GM18867 (cell line): ENCODE results near the gene ACKR3.

Experiments used
- ATAC-seq: cut with Tn5 transposase; IDR thresholded peaks from one replicate; pipeline ENCODE4 v1.9.1; 2021; ENCODE audit warnings: mild to moderate bottlenecking, moderate library complexity; ENCODE audit not compliant: unreplicated experiment

ACKR3 gene

DNA sequence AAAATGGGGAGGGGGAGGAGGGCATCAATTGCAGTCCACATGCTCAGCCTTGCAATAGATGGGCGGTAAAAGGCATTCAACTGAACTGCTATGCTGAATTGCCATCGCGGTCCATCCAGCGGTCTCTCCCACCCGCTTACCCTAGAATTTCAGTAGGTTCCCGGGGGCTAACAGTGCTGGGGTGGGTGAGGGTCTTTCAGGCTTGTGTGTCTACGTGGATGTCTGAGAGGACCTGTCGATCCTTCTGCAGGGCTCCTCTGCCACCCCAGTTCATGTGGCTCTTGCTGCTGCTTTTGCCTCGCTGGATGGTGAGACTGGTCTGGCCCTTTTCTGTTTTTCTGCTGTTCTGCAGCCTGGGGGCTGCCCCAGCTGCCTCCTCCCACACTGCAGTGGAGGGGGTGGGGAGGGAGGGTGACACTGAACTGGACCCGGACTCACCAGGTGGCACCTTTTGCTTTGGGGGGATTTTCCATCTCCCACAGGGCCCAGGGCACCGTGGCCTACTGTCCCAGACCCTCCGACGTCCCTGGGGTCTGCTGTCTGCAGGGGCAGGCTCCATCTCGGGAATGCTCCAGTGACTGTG lies 14.1 kb downstream of the ACKR3 start:
- ATAC-seq: no peak

DNA sequence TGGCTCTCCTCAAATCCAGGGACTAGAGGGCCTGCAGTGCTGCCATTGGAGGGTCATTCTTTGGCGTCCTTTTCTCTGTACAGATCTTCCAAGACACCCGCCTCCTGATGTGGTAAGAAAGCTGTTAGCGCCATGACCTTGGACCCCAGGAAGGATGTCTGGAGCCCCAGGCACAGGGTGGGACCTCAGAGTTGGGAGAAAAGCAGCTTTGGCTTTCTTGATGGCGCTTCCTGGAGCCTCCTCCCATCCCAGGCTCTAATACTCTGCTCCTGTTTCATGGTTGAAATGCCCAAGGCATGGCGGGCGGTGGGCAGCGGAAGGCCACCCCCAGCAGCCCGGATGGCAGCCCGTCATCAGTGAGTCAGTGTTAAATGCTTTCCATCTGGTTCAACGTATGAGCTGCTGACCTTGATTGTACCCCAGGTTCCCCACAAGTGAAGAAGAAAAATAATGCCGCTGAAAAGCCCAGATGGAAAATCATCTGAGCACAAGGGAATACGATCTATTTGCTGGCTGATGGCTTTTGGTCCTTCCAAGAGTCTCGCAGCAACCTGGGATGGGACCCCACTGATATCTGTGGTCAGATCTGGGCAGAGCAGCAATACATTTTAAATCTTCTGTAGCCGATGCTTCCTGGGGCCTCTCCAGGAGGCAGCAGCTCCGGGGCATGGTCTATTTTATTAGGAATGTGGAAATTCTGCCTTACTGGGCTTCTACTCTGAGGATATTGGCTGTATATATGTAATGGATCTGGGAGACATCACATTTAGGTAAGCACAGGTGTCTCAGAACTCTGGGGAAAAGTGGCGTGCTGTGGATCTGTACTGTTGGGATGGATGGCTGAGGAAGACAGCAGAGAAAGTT lies 15.1 kb downstream of the ACKR3 start:
- no peak for ATAC-seq

DNA sequence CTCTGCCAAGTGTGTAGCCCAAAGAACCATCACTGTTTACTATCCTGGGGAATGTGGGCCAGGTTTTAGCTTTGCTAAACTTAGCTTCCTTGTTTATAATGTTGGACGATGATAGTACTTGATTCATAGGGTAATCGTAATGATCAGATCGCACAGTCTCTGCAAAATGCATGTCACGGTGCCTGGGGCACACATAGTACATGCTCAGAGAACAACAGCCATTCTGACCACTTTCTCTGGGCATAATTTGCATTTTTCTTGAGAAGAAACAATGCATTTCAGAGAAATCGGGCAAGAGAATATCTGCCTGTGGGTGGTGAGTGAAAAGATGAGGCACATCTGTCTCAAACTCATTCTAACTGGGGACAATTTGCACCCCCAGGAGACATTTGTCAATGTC lies 16.3 kb downstream of the ACKR3 start:
- no peak for ATAC-seq

DNA sequence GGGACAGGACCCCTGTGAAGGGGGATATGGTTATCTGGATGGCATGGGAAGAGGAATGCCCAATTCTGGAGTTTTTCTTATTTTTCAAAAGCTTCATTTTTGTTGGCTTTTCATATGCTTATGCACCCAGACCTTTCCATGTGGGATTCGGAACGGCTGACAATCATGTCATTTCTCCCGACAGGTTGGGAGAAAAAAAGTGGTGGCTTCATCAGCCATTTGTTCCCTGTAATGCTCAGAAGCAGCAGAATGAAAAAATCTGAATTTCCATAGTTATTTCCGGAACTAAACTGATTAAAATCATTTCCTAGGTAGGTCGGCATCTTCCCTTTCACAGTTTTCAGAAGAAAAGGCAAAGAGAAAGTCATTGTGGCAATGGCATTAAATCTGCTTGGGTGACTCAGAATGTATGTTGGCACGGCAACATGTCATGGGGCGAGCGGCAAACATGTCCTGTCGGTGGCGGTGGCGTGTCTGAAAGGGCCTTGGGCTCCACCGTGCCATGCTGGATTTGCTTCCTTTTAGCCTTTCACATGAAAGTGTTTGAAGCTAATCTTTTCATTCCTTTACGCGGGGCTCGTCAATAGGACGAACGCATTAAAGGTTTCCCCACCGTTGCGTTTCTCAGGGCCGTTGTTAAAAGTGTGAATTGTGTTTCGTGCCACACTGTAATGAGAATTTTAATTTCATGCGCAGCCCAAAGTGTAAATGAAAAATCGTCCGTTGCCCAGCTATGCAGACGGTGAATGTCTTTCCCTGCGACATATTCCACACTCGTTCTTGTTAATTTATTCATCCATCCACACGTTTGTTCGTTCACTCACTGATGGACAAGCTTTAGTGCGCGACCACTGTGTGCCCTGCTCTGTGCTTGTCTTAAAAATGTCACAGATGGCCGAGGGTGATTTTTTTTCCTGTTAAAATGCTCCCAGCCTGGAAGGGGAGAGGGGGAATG lies 18.5 kb downstream of the ACKR3 start:
- ATAC-seq: no peak

DNA sequence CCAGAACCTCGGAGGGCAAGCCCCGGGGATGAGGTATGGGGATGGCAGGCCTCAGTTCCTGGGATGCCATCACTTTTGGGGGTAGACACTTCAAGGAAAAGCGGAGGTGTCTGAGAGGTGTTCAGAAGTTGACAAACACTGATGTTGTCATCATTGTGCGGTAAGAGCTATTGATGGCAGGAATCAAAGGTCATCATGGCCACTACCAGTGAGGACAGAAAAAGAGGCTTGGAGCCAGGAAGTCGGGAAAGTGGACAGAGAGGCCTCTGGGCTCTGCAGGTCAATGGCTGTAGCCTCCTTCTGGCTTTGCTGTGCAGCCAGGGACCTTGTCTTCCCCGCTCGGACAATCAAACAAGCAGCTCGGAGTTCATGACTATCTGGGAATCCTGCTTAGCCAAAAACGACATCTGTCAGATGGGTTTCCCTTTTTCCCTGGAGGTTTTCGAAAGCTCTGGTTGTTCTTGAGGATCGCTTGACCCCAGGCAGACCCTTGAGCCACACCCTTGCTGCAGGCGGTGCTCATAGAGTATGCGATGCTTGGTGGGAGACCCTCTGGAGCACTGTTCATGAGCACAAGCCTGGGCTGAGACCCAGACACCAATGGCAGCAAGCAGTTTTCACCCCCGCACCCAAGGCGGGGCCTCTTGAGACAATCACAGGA lies 19.4 kb downstream of the ACKR3 start:
- no peak for ATAC-seq

DNA sequence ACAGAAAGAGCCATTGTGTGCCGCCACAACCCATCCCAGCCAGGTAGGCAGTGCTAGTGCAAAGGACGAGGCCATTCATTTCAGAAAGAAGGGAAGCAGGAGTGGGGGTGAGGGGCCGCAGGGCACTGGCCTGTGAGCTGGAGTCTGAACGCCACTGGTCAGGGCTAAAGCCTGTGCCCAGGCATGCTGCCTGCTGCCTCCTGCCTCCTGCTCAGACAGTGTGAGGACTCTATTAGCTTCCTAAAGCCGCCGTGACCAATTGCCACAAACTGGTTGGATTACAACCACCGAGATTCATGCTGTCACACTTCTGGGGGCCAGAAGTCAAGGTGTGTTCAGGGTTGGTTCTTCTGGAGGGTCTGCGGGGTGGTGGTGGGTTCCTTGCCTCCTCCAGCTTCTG lies 21.2 kb downstream of the ACKR3 start:
- ATAC-seq: no peak

DNA sequence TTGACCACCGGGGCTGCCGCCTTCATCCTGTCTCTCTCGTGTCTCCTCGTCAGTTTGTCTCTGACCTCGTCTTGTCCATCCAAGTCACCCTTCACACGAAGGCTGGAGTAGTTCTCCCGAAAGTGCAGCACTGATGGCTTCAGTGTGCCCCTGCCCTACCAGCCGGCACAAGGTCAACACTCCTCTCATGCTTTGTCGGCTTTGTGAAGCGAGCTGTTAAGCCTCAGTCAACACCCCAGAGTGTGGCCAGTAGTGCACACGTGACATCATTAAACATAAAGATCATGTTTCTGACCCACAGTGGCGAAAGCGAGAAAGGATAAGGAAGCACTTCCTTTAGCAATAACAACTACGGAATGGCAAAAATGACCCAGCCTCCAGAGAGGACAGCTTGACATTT lies 23.2 kb downstream of the ACKR3 start:
- ATAC-seq: no peak

DNA sequence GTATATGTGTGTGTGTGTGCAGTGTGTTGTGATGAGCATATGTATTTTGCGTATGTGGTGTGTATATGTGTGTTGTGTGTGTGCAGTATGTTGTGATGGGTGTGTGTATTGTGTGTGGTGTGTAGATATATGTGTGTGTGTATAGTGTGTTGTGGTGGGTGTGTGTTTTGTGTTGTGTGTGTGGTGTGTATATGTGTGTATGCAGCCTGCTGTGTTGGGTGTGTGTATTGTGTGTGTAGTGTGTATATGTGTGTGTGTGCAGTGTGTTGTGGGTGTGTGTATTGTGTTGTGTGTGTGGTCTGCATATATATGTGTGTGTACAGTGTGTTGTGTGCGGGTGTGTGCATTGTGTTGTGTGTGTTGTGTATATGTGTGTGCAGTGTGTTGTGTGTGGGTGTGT lies 23.9 kb downstream of the ACKR3 start:
- ATAC-seq: no peak

DNA sequence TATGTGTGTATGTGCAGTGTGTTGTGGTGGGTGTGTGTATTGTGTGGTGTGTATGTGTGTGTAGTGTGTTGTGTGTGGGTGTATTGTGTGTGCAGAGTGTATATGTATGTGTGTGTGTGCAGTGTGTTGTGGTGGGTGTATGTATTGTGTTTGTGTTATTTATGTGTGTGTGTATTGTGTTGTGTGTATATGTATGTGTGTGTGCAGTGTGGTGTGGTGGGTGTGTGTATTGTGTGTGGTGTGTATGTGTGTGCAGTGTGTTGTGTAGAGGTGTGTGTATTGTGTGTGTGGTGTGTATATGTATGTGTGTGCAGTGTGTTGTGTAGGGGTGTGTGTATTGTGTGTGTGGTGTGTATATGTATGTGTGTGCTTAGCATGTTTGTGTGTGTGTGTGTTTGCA lies 24.3 kb downstream of the ACKR3 start:
- no peak for ATAC-seq

DNA sequence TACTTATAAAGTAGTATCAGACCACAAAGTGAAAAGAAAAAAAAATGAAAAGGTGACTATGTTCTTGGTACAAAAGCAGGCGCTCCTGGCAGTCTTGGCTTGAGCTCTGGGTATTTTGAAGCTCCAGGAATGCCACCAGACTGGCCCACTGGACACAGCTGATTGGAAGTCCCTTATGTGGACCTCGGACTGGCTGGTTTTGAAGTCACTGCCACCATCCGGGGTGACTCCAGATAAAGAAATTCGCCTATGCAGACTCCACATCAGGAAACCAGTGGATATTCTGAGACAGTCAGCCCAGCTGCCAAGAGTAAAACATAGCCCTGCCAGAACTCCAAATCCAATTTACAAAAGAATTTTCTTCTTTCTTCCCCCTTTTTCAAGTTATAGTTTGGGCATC lies 28.0 kb downstream of the ACKR3 start:
- ATAC-seq: no peak

DNA sequence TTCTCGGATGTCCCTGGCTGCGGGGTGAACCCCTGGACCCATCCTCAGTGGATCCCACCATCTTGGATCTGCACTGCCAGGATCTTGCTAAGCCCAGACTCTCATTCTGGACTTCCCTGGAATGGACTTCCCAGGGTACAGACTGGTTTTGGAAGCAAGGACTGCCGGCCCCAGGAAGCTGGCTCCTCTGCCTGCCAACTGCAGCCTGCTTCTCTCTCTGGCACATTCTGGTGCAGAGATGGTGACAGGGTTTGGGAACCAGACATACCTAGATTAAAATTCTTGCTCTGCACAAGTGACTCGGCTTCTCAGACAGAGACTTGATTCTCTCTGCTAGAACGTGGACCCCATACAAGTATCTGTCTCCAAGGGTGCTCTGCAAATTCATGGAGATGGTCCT lies 29.4 kb downstream of the ACKR3 start:
- no peak for ATAC-seq

DNA sequence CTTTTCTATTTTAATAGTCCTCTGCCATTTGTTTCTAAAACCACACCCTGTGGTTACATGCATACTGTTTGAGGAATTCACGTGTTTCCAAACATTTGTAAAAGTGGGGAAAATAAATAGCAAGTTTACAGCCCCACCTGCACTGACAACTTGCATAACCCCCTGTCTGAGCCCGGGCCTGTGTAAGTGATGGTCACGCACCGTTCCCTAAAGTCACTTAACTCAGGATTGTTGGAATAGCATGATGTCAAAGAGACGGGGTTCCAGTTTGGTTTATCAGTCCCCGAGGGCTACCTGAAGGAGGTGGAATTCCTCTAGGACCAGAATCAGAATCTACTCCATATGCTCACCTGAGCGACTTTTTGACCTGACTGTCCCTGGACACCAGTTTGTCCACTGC lies 30.5 kb downstream of the ACKR3 start:
- no peak for ATAC-seq

DNA sequence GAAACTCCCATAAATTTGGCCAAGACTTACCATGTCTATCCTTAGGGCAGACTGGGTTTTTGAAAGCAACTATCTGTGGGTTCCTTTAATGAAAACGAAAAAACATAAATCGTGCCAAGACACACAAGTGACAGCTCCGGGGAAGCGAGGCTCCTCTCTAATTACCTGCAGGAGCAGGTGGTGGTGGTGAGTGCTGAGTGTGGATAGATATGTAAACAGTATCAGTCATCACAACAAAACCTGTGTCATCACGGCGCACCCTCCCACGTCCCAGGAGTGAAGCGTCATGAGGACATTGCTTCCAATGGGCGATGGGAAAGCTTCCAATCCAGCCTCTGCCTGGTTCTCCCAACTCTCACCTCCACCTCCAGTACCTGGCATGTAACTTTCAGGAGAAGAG lies 31.3 kb downstream of the ACKR3 start:
- ATAC-seq: no peak

DNA sequence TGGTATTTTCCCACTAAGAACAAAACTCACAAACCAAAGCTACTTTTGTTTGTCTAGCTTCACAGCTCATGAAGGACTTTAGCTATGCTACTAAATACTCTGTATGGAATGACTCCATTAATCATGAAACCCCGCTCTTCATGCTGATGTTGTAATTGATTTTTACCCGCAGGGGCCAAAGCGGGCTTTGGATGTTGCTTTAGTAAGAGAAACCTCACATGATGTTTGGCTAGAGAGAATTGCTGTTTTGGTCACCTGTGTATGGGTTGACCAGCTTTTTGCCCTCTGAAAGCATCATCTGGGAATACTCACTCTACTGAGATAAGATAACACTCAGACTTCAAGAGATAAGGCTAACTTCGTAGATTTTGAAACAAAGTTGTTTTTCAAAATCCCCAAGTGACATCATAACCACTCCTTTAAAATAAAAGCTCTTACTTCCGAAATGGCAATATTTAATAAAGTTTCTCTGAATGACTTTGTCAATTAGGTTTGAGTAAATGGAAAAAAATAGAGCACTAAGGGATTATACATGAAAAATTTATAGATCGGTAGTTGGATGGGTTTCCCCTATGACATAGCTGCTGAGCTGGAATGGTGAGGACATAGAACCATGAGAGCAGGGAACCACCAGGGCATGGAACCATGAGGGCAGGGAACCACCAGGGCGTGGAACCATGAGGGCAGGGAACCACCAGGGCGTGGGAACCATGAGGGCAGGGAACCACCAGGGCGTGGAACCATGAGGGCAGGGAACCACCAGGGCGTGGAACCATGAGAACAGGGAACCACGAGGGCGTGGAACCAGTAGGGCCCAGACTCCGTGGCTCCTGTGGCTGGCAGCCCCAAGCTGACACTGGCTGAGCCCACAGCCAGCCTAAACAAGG lies 31.9 kb downstream of the ACKR3 start:
- no peak for ATAC-seq

DNA sequence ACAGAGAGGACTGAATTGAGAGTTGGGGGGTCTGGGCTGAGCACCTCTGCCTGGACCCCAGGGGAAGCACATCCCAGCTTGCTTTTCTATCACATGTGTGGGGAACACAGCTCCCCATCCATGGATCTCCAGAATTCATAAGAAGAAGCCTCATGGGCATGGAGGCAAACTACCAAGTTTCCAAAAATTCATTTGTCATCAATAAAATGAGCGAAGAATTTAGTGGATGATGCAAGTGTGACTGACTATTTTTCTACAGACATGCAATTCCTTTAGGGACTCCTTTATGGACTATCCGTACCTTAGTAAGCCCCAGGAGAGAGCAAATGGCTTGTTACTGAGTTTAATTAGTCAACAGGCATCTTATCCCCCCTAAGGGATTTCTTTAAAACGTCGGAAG lies 33.1 kb downstream of the ACKR3 start:
- no peak for ATAC-seq

DNA sequence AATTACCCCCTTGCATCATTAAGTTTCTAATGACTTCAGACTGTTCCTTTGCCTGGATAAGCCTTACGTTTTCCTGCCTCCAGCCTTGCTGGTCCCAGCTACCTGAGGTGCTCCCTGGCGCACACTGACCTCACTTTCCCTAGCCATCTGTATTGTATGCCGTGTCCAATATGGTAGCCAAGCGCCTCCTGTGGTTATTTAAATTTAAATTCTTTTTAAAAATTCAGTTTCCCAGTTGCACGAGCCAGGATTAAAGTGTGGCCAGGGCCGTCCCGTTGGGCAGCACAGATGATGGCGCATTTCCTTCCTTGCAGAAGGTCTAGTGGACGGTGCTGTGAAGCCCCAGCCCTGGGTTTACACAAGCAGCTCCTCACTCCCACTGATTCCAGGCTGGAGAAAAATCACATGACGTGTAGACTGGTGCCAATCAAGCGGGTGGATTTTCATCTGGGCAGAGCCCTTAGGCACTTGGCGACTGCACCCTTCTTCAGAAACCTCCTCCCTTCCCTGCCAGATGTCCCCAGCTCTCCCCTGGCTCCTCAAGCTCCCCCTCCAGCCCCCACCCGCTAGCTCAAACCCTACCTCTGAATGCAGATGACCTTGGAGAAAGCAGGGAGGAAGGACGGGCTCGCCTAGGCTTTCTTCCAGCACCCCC lies 33.9 kb downstream of the ACKR3 start:
- ATAC-seq: no peak

DNA sequence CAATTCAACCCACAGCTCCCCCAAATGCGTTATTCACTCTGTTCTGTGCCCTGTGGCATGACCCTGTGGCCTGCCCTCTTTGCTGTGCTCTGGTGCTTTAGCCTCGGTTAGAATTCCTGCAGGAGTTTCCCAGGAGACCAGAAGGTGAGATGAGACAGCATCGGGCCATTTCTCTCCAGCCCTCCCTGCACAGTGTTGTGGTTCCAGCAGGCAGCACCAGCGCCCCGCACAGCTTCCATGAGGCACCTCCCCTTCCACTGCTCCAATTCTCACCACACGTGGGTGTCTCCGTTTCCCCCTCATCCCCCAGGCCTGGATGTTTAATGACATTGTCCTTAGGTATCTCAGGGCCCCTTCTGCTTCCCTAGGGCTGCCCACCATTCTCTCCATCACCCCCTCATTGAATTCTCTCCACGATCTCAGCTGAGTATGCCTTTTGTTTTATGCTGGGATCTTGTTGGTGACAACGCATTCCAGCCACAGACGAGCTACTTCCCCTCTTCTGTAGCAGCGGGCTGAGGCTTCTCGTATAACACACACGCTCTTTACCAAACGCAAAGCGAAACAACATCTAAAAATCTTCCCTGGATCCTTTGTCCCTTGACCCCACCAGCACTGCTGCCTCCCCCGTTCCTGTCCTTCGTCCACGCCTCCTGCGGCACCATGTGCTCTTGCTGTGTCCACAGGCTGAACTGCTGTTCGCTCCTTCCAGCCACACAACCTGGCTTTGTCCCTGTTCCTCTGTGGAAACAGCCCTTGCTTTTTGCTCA lies 35.1 kb downstream of the ACKR3 start:
- ATAC-seq: no peak

DNA sequence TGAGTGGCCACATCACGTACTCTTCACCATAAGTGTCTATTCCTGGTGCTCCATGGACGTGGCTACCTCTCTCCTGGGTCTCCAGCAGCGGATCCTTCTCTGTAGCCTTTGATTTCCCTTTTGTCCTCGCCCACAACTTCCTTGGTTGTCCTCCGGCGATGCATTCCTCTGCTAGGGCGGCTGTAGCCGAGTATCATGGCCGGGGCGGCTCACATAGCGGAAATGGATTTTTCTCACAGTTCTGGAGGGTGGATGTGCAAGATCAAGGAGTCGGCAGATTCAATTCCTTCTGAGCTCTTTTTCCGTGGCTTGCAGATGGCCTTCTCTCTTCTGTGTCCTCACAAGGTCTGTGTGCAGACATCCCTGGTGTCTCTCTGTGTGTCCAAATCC lies 35.7 kb downstream of the ACKR3 start:
- no peak for ATAC-seq

DNA sequence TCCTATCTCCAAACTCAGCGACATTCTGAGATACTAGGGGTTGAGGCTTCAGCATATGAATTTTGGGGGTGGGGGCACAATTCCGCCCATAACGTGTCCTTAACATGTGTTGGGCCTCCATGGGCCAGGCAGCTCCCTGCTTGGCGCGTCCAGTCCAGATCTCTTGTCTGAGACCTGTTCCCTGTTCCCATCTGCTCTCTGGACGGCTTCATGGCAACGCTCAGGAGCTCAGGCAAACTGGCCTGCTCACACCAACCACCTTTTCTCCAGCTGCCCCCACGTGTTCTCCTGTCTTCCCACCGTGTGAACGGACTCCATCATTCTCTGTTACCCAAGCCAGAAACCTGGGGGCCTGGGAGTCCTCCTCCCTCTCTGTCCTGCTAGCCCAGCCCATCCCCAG lies 36.4 kb downstream of the ACKR3 start:
- no peak for ATAC-seq
